Cardiac fibroblast (primary cell): Measurements from ENCODE around the gene MEIS3.

ENCODE experiments used
- DNase-seq, 2 donors: peaks; one replicate each; pipeline versions ENCODE4 v3.0.0 to v3.0.0-alpha.2; 2010; ENCODE audit warnings: low read depth in 2 of 2
- H3K4me3 ChIP-seq, 2 donors: replicated peaks in 1 of 2; 1 replicate in 1 of 2; 2 replicates in 1 of 2; pipeline ENCODE4 v1.5.1; 2011; ENCODE audit warnings: low read depth in 2 of 2, low read length in 2 of 2, mild to moderate bottlenecking in 2 of 2, moderate library complexity in 1 of 2
- TF ChIP-seq, protein P1 (sequence below): IDR thresholded peaks from one replicate; pipeline ENCODE4 v1.5.1; 2011; ENCODE audit warnings: low read depth, mild to moderate bottlenecking, low read length, inconsistent platforms

MEIS3 gene

DNA sequence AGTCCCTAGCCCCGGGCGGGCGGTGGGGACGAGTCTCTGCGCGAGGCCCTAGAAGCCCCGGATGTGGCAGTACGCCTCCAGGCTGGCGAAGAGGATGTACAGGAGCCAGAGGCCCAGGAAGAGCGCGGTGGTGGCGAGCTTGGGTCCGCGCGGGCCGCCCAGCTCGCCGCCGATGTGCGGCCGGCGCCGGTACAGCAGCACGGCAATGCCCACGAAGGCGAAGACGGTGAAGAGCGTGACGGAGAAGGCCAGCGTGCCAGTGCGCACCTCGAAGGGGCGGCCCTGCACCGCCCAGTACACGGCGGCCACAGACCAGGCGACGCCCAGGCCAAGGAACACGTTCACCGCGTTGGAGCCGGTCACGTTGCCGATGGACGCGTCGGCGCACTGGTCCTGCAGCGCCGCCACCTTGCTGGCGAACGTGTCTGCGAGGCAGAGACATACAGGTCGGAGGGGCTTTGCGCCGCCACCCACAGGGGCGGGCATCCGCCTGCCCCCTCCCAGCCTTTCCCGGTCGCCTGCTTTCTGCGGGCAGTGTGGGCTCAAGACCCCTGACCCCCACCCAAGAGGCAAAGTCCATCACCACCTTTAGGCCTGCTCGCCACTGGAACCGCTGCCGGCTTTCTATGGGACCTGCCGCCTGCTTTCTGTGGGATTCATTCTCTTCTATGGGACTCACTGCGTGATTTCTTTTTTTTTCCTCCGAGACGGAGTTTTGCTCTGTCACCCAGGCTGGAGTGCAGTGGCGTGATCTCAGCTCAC, 10.9 kb upstream of the MEIS3 start:
- DNase-seq: peak; percentile 62 to 64
- TF ChIP-seq, protein P1, sequence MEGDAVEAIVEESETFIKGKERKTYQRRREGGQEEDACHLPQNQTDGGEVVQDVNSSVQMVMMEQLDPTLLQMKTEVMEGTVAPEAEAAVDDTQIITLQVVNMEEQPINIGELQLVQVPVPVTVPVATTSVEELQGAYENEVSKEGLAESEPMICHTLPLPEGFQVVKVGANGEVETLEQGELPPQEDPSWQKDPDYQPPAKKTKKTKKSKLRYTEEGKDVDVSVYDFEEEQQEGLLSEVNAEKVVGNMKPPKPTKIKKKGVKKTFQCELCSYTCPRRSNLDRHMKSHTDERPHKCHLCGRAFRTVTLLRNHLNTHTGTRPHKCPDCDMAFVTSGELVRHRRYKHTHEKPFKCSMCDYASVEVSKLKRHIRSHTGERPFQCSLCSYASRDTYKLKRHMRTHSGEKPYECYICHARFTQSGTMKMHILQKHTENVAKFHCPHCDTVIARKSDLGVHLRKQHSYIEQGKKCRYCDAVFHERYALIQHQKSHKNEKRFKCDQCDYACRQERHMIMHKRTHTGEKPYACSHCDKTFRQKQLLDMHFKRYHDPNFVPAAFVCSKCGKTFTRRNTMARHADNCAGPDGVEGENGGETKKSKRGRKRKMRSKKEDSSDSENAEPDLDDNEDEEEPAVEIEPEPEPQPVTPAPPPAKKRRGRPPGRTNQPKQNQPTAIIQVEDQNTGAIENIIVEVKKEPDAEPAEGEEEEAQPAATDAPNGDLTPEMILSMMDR: no peak
- peak overlapping the region; percentile 14 to 21 for H3K4me3 ChIP-seq

DNA sequence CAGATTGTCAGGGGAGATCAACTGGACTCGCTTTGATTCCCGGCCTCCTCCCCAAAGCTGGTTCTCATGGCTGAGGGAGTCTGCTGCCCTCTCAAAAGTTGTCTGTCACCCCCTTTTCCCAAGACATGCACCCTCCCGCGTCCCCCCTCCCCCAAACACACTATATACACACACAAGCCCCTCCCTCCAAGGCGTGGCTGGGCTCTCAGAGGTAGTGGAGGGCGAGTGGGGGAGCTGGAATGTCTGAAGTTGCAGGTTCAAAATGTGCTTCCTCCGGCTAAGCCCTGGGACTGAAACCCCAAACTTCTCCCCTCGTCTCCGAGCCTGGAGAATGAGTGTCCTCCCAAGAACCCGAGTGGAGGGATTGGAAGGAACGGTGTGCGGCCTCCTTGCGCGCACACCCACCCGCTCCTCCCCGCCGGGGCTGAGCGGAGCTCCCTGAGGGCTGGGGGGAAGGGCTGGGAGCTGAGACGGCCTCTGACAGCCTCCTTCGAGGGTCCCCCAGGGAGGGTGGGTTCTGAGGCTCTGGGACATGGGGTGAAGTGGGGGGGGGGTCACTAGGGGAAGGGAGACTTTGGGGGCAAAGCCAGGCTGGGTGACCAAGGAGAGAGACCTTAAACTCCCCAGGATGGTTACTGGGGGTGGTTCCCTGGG, 9.9 kb upstream of the MEIS3 start:
- DNase-seq: no peak
- no peak overlapping the region for H3K4me3 ChIP-seq
- TF ChIP-seq, protein P1: no peak

DNA sequence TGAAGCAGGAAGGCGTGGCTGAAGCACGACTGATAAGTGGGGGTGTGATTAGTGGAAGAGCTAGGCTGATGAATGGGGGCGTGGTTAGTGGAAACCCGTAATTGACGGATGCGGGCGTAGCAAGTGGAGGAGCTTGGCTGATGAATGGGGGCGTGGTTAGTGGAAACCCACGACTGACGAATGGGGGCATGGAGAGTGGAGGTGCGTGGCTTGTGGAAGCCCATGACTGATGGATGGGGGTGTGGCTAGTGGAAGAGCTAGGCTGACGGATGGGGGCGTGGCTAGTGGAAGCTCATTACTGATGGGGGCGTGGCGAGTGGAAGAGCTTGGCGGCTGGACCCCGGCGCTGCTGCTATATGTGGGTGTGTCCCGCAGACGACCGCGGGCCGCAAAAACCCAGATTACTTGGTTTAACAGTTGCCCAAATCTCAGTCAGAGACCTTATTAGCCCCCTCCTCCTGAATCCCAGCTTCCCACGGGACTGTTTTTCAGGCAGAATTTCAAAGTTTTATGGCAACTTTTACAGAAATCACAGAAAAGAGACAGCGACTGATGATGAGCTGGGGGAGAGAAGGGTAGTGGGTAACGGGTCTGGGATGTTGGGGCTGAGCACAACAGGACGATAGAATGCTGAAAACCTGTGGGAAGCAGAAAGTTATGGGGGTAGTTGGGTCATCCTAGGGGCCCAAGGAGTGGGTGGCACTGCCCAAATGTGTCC, 9.0 kb upstream of the MEIS3 start:
- DNase-seq: peak; percentile 99
- H3K4me3 ChIP-seq: peak overlapping the region; percentile 11 to 22
- TF ChIP-seq, protein P1: no peak

DNA sequence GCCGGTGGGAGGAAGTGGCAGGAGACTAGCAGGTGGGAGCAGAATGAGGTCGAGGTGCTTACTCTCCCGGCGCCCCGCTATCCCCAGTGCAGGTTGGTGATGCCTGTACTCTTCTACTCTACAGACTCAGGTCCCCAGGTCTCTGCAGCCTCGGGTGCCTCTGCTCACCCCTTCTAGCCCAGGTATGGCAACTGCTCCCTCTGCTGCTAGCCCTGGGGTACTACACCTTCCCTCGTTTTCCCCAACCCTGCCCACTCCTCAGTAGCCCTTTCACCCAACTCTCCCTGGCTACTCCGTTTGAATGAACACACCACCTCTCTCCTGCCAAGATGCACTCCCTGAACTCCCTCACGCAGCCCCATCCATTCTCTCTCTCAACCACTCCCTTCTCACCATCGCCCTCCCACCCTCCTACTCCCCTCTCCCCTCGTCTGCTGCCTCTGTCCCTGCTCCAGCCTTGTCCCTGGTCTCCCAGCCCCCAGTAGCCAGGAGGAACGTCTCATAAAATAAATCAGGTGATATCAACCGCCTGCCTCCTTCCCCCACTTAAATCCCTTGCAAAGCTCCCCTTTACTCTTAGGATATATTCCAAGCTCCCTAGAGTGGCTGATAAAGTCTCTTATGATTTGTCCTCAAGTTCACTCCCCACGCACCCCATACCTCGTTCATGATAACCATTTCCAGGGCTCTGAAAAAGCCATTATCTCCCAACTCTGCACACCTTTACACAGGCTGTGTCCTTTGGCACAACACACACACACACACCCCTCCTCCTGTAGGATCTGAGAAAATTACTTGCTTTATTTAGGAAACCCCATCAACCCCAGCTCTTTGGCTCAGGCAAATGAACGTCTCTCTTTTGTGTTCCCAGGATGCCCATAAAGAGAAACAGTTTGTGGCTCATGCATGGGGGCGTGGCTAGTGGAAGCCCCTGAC, 8.2 kb upstream of the MEIS3 start:
- TF ChIP-seq, protein P1: peak; percentile 95
- H3K4me3 ChIP-seq: peak overlapping the region in 1 of 2 donors; percentile 18
- peak; percentile 58 to 60 for DNase-seq

DNA sequence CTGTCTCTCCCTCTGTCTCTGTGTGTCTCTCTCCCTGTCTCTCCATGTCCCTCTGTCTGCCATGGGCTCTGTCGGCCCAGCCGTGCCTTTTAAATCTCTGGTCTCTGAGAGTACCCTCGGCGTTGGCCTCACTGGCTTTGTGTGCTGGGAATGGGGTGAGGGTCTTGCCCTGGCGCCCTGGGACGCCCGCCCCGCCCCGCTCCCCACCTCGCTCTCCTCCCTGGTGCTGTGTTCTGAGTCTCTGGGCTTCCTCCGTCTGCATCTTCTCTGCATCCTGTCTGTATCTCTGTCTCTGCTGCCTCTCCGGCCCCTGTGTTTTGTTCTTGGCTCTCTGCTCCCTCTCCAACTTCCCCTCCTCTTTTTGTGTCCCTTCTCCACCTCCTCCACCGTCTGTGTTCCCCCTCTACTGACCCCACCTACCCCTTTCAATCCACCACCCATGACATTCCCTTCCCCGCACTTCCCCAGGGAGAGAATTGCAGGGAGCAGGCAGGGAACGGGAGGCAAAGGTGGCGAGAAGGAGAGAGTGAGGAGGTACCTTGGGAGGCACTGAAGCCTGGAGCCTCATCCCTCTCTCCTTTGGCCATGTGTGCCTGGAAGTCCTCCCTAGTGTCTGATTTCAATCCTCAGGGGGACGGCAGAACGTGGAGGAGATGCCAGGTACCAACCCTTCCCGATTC, 4.0 kb upstream of the MEIS3 start:
- no peak overlapping the region for H3K4me3 ChIP-seq
- DNase-seq: no peak
- TF ChIP-seq, protein P1: no peak
